NOMO-1 treated with dmso at 0.1 percent for 144 hours (cell line): ENCODE measurements around the gene KRT37.

Experiments used
- DNase-seq: peaks from one replicate; lab custom pipeline; 2025; ENCODE audit not compliant: unreplicated experiment; lab: John Stamatoyannopoulos, UW

KRT37 gene

DNA sequence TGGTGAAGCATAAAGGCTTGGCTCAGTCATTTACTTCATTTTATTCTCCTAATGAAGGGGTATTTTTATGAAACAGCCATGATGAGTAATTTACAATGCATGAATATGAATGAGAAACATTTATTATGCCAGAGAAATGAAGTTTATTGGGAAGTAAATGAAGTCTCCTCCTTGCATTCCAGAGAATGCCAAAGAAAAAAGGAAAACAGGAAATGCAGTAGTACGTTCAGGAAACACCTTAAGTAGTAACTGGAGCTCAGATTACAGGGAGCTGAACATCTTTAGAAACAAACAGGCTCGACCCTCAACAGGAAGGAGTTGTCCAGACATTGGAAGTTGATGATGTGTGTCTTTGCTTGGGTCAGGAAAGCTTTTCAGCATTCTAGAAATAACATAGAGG lies 46.8 kb downstream of the KRT37 start:
- no peak for DNase-seq
